Fibroblast of pulmonary artery (primary cell): ENCODE results near the gene MAB21L4.

ENCODE experiments used
- DNase-seq: peaks from one replicate; pipeline ENCODE4 v3.0.0-alpha.2; 2010; ENCODE audit warnings: low read depth
- H3K4me3 ChIP-seq: replicated peaks from 2 replicates; pipeline ENCODE4 v1.5.1; 2011; ENCODE audit warnings: low read depth, mild to moderate bottlenecking, control low read depth, low read length, moderate library complexity
- CTCF ChIP-seq: IDR thresholded peaks from 2 replicates; pipeline ENCODE4 v1.5.1; 2011; ENCODE audit warnings: mild to moderate bottlenecking, control low read depth, low read length, inconsistent platforms; ENCODE audit errors: missing control alignments

The MAB21L4 gene

DNA sequence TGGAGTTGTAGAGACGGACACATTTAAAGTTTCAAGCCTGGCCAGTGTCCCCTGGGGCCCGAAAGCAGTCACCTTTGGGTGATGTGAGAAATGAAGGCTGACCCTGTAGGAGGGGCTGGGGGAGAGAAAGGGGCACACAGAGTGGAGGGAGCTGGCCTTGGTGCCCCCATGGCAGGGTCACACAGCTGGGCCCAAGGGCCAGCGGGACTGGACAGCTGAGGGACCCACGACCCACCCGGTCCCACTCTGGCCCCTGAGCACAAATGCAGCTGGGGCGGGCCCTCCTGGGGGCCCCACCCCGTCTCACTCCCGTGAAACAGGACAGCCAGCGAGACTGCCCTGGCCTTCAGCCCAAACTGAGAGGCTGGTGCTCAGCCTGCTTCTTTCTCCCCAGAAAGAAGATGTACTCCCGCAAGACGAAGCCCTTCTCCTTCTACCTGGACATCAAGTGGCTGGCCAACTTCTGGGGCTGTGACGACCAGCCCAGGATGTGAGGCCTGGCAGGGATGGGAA, 21.2 kb downstream of the MAB21L4 start:
- H3K4me3 ChIP-seq, result no peak overlapping the region
- TF ChIP-seq CTCF, result no peak
- no peak for DNase-seq

DNA sequence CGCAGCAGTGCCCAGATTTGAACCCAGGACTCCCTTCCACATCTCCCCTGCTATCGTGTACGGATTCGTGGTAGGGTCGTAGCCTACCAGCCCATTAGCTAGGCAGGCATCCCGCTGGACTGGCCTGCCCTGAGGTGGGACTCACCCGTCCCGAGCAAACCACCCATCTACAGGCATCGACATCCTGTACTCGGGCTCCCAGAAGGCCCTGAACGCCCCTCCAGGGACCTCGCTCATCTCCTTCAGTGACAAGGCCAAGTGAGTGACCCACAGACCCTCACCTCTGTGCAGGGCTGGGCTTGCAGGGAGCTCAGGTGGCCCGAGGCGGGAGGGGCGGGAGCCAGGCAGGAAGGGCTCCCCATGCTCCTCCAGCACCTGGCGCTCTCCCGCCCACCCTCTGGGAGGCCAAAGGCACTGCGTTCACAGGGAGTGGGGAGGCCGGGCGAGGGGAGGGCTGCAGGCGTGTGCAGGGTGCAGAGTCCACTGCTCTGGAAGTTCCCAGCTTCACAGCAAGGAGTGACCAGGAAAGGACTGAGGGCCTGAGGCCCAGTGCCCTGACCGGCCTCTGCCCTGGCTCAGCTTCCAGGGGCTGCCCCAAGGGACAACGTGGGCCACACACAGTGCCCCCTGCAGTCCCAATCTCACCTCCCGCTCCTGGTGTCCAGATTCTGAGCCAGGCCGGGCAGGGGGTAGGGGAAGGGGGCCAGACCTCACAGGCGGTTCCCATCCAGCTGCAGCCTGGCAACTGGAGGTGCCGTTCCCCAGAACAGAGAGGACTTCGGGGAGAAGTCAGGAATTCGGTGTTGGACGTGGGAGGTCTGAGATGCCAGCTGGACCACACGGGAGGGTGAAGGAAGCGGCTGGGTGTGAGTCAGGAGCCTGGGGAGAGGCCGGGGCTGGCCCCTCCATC, 21.9 kb downstream of the MAB21L4 start:
- no peak for TF ChIP-seq CTCF
- no peak for DNase-seq
- H3K4me3 ChIP-seq, result no peak overlapping the region

DNA sequence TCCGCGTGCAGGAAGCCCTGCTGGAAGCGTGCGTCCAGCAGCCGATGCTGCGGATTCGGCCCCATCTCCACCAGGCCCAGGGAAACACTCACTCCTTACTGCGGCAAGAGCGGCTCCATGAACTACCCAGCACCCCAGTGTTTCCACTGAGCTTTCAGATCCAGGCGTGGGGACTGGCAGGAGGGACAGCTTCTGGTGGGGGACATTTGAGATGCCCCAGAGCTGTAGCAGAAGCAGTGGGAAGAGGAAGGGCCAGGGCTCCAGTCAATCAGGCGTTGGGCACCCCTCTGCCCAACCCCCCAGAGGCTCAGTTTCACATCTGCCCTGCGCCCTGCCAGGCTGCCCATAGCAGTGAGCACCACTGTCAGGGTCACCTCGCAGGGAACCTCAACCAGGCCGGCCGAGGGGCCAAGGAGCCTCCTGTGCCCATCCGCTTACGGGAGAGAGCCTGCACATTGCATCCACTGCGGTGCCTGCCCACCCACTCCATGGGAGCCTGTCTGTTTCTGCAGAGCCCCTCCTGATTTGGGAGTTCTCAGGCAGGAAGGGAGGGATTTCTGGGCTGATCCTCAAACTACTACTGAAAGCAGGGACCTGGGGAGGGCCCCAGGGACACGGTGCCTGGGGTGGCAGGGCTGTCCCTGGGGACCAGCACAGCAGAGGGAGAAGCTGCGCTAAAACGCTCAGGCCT, 22.7 kb downstream of the MAB21L4 start:
- no peak for TF ChIP-seq CTCF
- no peak for DNase-seq
- H3K4me3 ChIP-seq, result no peak overlapping the region

GRCh38 chr2:240872317-240873097, 23.4 kb downstream of the MAB21L4 start:
- TF ChIP-seq CTCF, result no peak
- H3K4me3 ChIP-seq, result no peak overlapping the region
- DNase-seq, result no peak

DNA sequence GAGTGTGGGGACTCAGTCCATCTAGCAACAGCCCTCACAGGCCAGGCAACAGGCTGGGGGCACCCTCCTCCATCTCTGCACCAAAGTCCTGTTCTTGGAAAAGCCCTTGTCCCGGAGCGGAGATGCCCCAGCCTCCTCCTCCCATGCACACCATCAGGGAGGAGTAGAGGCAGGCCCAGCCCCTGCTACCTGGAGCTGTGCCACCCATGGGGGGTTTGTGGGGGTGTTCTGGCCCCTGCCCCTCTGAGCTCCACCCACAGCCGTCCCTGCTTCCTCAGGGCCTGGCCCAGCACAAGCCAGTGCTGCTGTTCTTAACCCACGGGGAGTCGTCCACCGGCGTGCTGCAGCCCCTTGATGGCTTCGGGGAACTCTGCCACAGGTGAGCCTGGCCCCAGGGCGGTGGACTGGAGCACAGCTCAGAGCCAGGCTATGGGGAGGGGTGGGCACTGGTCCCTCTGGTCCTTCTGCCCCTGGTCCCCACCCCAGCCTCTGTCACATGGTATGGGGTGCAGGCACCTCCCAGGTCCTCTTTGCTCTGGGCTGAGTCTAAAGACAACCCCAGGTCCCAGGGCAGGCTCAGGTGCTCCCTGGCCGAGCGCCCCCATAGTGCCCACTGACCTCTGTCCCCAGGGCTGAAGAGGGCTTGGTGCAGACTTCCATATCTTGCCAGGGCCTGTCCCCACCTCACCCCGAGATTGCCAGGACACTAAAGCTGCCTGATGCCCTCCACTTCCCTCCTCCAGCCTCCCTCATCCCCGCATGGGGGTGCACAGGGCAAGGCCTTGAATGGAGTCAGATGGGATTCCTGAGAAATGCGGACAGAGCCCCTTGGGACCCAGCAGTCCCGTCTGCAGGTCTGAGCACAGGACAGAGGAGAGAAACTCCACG, 24.6 kb downstream of the MAB21L4 start:
- H3K4me3 ChIP-seq, result no peak overlapping the region
- no peak for DNase-seq
- no peak for TF ChIP-seq CTCF
